Cardiac septum (tissue), 1 donor: ENCODE results near the gene CDH23. TPM values are rescaled to one million over a fixed set of nuclear protein-coding genes. Genes with fewer than 3 reads are reported as not detected.

Source experiments
- DNase-seq: peaks from one replicate; pipeline ENCODE4 v3.0.0-alpha.2; 2020; ENCODE audit warnings: low spot score
- intact Hi-C: fragments of 100-400 bp; cut with DNase I; formaldehyde crosslinking; loops from one replicate; pipeline ENCODE4 v1.14.0; 2022
- total RNA-seq: library from RNA; stranded (reverse); fragmentation: NEBNext Ultra II Directional; extraction: Animal tissue kit (Norgen Biotek cat#: 25700); gene quantifications from one replicate; pipeline ENCODE4 v1.2.1, GENCODE V29; 2021
- donor health status: DM: no; HTN: no; CAD: no.

The CDH23 gene
- total RNA-seq, 1 donor from 2014 or later = 9.3 TPM

GRCh38 chr10:71767420-71768035 is 370.8 kb downstream of the CDH23 start:
- intact Hi-C loops = loop anchor here (5.0 kb wide), 1 partner anchor 220 kb away; no protein-coding TSS in a partner anchor
- peak; percentile 83 for DNase-seq

GRCh38 chr10:71769279-71769823 is 372.6 kb downstream of the CDH23 start:
- no peak for DNase-seq
- intact Hi-C loops = loop anchor here (5.0 kb wide), 1 partner anchor 222 kb away; no protein-coding TSS in a partner anchor

GRCh38 chr10:71770255-71770654 is 373.5 kb downstream of the CDH23 start:
- intact Hi-C loops = loop anchor here (5.0 kb wide), 2 partner anchors 43 to 73 kb away; no protein-coding TSS in a partner anchor
- no peak for DNase-seq

GRCh38 chr10:71770789-71771188 is 374.1 kb downstream of the CDH23 start:
- intact Hi-C loops = loop anchor here (5.0 kb wide), 2 partner anchors 43 to 73 kb away; no protein-coding TSS in a partner anchor
- peak; percentile 93 for DNase-seq

- intact Hi-C loops = loop anchor here (5.0 kb wide), 2 partner anchors 44 to 74 kb away; no protein-coding TSS in a partner anchor
- DNase-seq = no peak
Measured at GRCh38 chr10:71771204-71771603, 374.5 kb downstream of the CDH23 start.

- intact Hi-C loops = loop anchor here (2.0 to 5.0 kb wide), 4 partner anchors 25 to 75 kb away; no protein-coding TSS in a partner anchor
Measured at GRCh38 chr10:71771821-71772617, 375.3 kb downstream of the CDH23 start.

GRCh38 chr10:71772832-71773220 is 376.1 kb downstream of the CDH23 start:
- intact Hi-C loops = loop anchor here (2.0 to 5.0 kb wide), 4 partner anchors 26 to 76 kb away; no protein-coding TSS in a partner anchor
- DNase-seq = no peak

More at GRCh38 chr10:71771821-71772617, 375.3 kb downstream of the CDH23 start:
- peak; percentile 89 for DNase-seq

GRCh38 chr10:71773221-71773971 is 376.7 kb downstream of the CDH23 start, which contains the start of gene VSIR:
TSS of gene VSIR (minus strand) at chr10:71773520. CDS start at chr10:71773439, 81 bp downstream.
- DNase-seq = peak; percentile 98
- intact Hi-C loops = loop anchor here (2.0 to 5.0 kb wide), 4 partner anchors 27 to 76 kb away; no protein-coding TSS in a partner anchor

GRCh38 chr10:71774916-71775702 is 378.4 kb downstream of the CDH23 start:
- intact Hi-C loops = loop anchor here (5.0 kb wide), 2 partner anchors 48 to 78 kb away; no protein-coding TSS in a partner anchor
- DNase-seq = peak; percentile 91

- DNase-seq = no peak
- intact Hi-C loops = no loop called here
Measured at GRCh38 chr10:71776481-71776925, 379.8 kb downstream of the CDH23 start.

- DNase-seq = no peak
- intact Hi-C loops = no loop called here
Measured at GRCh38 chr10:71777213-71777985, 380.7 kb downstream of the CDH23 start.

GRCh38 chr10:71778071-71778825 is 381.5 kb downstream of the CDH23 start:
- intact Hi-C loops = no loop called here
- DNase-seq = no peak

- intact Hi-C loops = no loop called here
- DNase-seq = no peak
Measured at GRCh38 chr10:71779641-71780040, 382.9 kb downstream of the CDH23 start.

GRCh38 chr10:71780156-71780555 is 383.4 kb downstream of the CDH23 start:
- DNase-seq = no peak
- intact Hi-C loops = no loop called here

GRCh38 chr10:71780719-71781118 is 384.0 kb downstream of the CDH23 start:
- DNase-seq = no peak
- intact Hi-C loops = no loop called here

GRCh38 chr10:71782221-71782916 is 385.6 kb downstream of the CDH23 start:
- DNase-seq = no peak

More at GRCh38 chr10:71782221-71782916, 385.6 kb downstream of the CDH23 start:
- intact Hi-C loops = no loop called here
